ENCODE data around the gene HNRNPLL. TPM values are rescaled to one million over a fixed set of nuclear protein-coding genes. Genes with fewer than 3 reads are reported as not detected.
"Not testable (repeated sequence)": the region's sequence is repeated elsewhere in the genome, so short reads cannot be mapped to it uniquely, and the experiment has no call there.

HNRNPLL gene
- total RNA-seq, 1 experiment from 2014 or later = 62.9 TPM

- no peak for DNase-seq (ENCODE audit: low read depth, low spot score)
- in situ Hi-C loops (cut with HindIII; ENCODE audit: low pct_unique_long_range_greater_than_20kb, low sequenced_read_pairs) = no loop called here
These were observed 19.5 kb upstream of the HNRNPLL start for GRCh38 chr2:38622210-38622609.

- no peak for DNase-seq (ENCODE audit: low read depth, low spot score)
- in situ Hi-C loops (cut with HindIII; ENCODE audit: low pct_unique_long_range_greater_than_20kb, low sequenced_read_pairs) = no loop called here
These were observed 18.3 kb upstream of the HNRNPLL start for GRCh38 chr2:38621018-38621417.

- no peak for DNase-seq (ENCODE audit: low read depth, low spot score)
- in situ Hi-C loops (cut with HindIII; ENCODE audit: low pct_unique_long_range_greater_than_20kb, low sequenced_read_pairs) = no loop called here
These were observed 17.7 kb upstream of the HNRNPLL start for GRCh38 chr2:38620282-38620977.

GRCh38 chr2:38619458-38620164 is 16.9 kb upstream of the HNRNPLL start:
- DNase-seq (ENCODE audit: low read depth, low spot score) = no peak
- in situ Hi-C loops (cut with HindIII; ENCODE audit: low pct_unique_long_range_greater_than_20kb, low sequenced_read_pairs) = no loop called here

GRCh38 chr2:38617301-38617700 is 14.6 kb upstream of the HNRNPLL start:
- in situ Hi-C loops (cut with HindIII; ENCODE audit: low pct_unique_long_range_greater_than_20kb, low sequenced_read_pairs) = no loop called here
- DNase-seq (ENCODE audit: low read depth, low spot score) = no peak

GRCh38 chr2:38615237-38615636 is 12.5 kb upstream of the HNRNPLL start:
- no peak for DNase-seq (ENCODE audit: low read depth, low spot score)
- in situ Hi-C loops (cut with HindIII; ENCODE audit: low pct_unique_long_range_greater_than_20kb, low sequenced_read_pairs) = no loop called here

- no peak for DNase-seq (ENCODE audit: low read depth, low spot score)
- in situ Hi-C loops (cut with HindIII; ENCODE audit: low pct_unique_long_range_greater_than_20kb, low sequenced_read_pairs) = no loop called here
These were observed 11.1 kb upstream of the HNRNPLL start for GRCh38 chr2:38613849-38614213.

GRCh38 chr2:38613126-38613848 is 10.6 kb upstream of the HNRNPLL start:
- in situ Hi-C loops (cut with HindIII; ENCODE audit: low pct_unique_long_range_greater_than_20kb, low sequenced_read_pairs) = no loop called here
- no peak for DNase-seq (ENCODE audit: low read depth, low spot score)

- no peak for DNase-seq (ENCODE audit: low read depth, low spot score)
- in situ Hi-C loops (cut with HindIII; ENCODE audit: low pct_unique_long_range_greater_than_20kb, low sequenced_read_pairs) = no loop called here
These were observed 8.4 kb upstream of the HNRNPLL start for GRCh38 chr2:38610851-38611801.

- in situ Hi-C loops (cut with HindIII; ENCODE audit: low pct_unique_long_range_greater_than_20kb, low sequenced_read_pairs); DNase-seq (ENCODE audit: low read depth, low spot score): not testable (repeated sequence)
These were observed 6.5 kb upstream of the HNRNPLL start for GRCh38 chr2:38609246-38609645.

GRCh38 chr2:38608755-38609154 is 6.0 kb upstream of the HNRNPLL start:
- in situ Hi-C loops (cut with HindIII; ENCODE audit: low pct_unique_long_range_greater_than_20kb, low sequenced_read_pairs) = no loop called here
- no peak for DNase-seq (ENCODE audit: low read depth, low spot score)

GRCh38 chr2:38605298-38605830 is 2.6 kb upstream of the HNRNPLL start:
- peak; percentile 68 for DNase-seq (ENCODE audit: low read depth, low spot score)
- in situ Hi-C loops (cut with HindIII; ENCODE audit: low pct_unique_long_range_greater_than_20kb, low sequenced_read_pairs) = no loop called here

GRCh38 chr2:38603402-38604290 is 918 bp upstream of the HNRNPLL start:
- DNase-seq (ENCODE audit: low read depth, low spot score) = peak; percentile 92
- in situ Hi-C loops (cut with HindIII; ENCODE audit: low pct_unique_long_range_greater_than_20kb, low sequenced_read_pairs) = no loop called here

- in situ Hi-C loops (cut with HindIII; ENCODE audit: low pct_unique_long_range_greater_than_20kb, low sequenced_read_pairs) = no loop called here
- DNase-seq (ENCODE audit: low read depth, low spot score) = no peak
These were observed 494 bp downstream of the HNRNPLL start for GRCh38 chr2:38602136-38602731.

- in situ Hi-C loops (cut with HindIII; ENCODE audit: low pct_unique_long_range_greater_than_20kb, low sequenced_read_pairs) = no loop called here
- DNase-seq (ENCODE audit: low read depth, low spot score) = peak; percentile 28
These were observed 1.1 kb downstream of the HNRNPLL start for GRCh38 chr2:38601463-38602135.
